ENCODE results near the gene CCBE1. TPM values are rescaled to one million over a fixed set of nuclear protein-coding genes. Genes with fewer than 3 reads are reported as not detected.
"Not testable (repeated sequence)": the region's sequence is repeated elsewhere in the genome, so short reads cannot be mapped to it uniquely, and the experiment has no call there.

Gene CCBE1
- total RNA-seq, 3 donors from 2014 or later (not counting 1 experiment from before 2014, with no cell fraction given) = 0.05 TPM; not detected in 2

DNA sequence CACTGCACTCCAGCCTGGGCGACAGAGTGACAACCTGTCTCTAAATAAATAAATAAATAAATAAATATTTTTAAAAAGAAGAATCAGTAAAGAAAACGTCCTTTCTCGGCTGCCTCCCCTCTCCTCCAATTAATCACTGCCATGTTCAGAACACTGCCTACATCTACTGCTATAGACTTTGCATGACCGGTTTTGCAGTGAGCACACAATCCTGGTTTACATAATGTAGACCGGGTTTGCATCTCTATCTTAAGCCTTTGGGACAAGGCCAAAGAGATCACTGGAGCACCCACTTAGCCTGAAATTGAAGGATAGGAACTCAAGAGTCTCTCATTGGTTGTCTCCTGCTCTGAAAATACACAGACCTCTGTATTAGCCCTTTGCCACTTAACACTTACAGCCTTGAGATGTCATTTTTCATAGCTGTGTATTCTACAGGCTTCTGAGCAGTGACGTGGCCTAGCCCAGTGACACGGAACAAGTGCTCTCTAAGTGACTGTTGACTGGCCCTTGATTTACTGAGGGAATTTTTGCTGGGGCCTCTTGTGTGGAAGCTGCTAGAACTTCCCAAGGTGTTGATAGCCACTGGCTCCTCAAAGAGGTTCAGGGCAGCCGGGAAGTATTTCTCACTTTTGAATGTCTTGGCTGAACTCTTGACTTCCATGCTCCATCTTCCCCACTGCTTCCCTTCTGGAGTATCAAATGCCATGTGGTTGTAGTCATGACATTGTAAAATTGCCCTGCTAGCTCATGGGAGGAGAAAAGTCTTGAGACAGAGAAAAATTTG is 45.3 kb upstream of the CCBE1 start:
- Histone ChIP-seq H3K4me3 (ENCODE audit: low read length) (no peak overlapping the region), H3K4me1 (ENCODE audit: control insufficient read depth, insufficient read depth, low read length) (no peaks in the 10 kb centered on the region), H3K36me3 (ENCODE audit: control insufficient read depth, insufficient read depth, low read length) (no peaks in the 10 kb centered on the region), H3K27me3 (ENCODE audit: control insufficient read depth, insufficient read depth, low read length) (no peaks in the 10 kb centered on the region), H3K27ac (ENCODE audit: low read length) (no peak overlapping the region), H3K9me3 (ENCODE audit: control insufficient read depth, insufficient read depth, low read length) (no peaks in the 10 kb centered on the region)
- Mint-ChIP-seq H3K4me3 (no peak overlapping the region), H3K36me3 (no peaks in the 10 kb centered on the region), H3K9me3 (peaks cover 5 to 7% of the 10 kb centered on the region in 2 donors), H3K27me3 (ENCODE audit: low read depth in 2 of 2) (peaks cover 0 to 3% of the 10 kb centered on the region in 2 donors), H3K4me1 (no peaks in the 10 kb centered on the region), H3K27ac (no peak overlapping the region)
- DNase-seq = no peak
- intact Hi-C loops (cut with micrococcal nuclease) = no loop called here
- WGBS (ENCODE audit: insufficient coverage) = 89% methylated on average over 7 of the region's 8 CpGs
- TF ChIP-seq, protein P1, sequence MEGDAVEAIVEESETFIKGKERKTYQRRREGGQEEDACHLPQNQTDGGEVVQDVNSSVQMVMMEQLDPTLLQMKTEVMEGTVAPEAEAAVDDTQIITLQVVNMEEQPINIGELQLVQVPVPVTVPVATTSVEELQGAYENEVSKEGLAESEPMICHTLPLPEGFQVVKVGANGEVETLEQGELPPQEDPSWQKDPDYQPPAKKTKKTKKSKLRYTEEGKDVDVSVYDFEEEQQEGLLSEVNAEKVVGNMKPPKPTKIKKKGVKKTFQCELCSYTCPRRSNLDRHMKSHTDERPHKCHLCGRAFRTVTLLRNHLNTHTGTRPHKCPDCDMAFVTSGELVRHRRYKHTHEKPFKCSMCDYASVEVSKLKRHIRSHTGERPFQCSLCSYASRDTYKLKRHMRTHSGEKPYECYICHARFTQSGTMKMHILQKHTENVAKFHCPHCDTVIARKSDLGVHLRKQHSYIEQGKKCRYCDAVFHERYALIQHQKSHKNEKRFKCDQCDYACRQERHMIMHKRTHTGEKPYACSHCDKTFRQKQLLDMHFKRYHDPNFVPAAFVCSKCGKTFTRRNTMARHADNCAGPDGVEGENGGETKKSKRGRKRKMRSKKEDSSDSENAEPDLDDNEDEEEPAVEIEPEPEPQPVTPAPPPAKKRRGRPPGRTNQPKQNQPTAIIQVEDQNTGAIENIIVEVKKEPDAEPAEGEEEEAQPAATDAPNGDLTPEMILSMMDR (IDR thresholded peaks at IDR 0.05) = no peak
- no peak for ATAC-seq

DNA sequence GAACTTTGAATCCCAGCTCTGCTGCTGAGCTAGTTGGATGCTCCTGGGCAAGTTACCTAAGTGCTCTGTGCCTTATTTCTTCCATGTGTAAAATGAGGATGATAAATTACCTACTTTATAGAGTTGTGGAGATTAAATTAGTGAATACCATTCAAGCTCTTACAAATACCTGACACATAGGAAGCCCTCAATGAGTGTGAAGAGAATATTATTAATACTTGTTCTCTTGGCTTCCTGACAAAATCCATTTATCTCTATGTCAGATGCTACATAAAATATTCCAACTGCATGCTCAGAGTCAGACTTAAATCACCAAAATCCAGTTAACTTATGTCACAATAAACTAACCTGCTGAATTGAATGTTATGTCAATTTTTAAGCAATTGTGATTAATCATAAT is 42.9 kb upstream of the CCBE1 start:
- TF ChIP-seq, protein P1 (IDR thresholded peaks at IDR 0.05) = no peak
- intact Hi-C loops (cut with micrococcal nuclease) = no loop called here

DNA sequence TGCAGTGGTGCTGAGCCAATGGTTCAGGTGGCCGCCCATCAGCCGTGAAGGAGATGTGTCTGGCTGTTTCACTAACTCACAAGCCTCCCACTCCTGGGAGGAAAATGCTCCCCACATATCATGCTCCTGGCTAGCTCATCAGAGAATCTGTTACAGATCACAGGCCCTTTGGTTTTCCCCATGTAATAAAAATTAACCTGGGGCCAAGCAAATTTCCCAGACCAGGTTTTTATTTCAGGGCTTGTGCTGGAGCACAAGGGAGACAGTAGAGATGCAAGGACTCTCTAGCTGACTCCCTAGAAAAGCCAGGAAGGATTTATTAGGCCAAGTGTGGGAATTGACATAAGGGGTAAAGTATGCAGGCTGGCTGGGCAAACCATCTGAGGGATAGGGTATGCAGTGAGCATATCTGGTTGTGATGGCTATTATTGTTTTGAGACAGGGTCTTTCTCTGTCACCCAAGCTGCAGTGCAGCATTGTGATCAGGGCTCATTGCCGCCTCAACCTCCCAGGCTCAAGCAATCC is 40.6 kb upstream of the CCBE1 start:
- WGBS (ENCODE audit: insufficient coverage) = 100% methylated on average over 3 of the region's 3 CpGs
- TF ChIP-seq, protein P1 (IDR thresholded peaks at IDR 0.05) = no peak
- peaks cover 5% of the 10 kb centered on the region in 2 donors for H3K9me3 Mint-ChIP-seq
- H3K27me3 Mint-ChIP-seq (ENCODE audit: low read depth in 2 of 2) = no peaks in the 10 kb centered on the region
- Histone ChIP-seq H3K27me3 (ENCODE audit: control insufficient read depth, insufficient read depth, low read length) (no peaks in the 10 kb centered on the region), H3K4me1 (ENCODE audit: control insufficient read depth, insufficient read depth, low read length) (no peaks in the 10 kb centered on the region), H3K9me3 (ENCODE audit: control insufficient read depth, insufficient read depth, low read length) (no peaks in the 10 kb centered on the region), H3K4me3 (ENCODE audit: low read length) (no peak overlapping the region), H3K27ac (ENCODE audit: low read length) (no peak overlapping the region), H3K36me3 (ENCODE audit: control insufficient read depth, insufficient read depth, low read length) (no peaks in the 10 kb centered on the region)
- intact Hi-C loops (cut with micrococcal nuclease) = no loop called here
- H3K4me3 Mint-ChIP-seq = no peak overlapping the region
- ATAC-seq (no peak), DNase-seq (no peak)
- no peaks in the 10 kb centered on the region for H3K4me1 Mint-ChIP-seq
- H3K27ac Mint-ChIP-seq = no peak overlapping the region
- H3K36me3 Mint-ChIP-seq = no peaks in the 10 kb centered on the region

More for the DNA sequence above, 42.9 kb upstream of the CCBE1 start:
- Mint-ChIP-seq H3K4me3 (no peak overlapping the region), H3K27ac (no peak overlapping the region), H3K27me3 (ENCODE audit: low read depth in 2 of 2) (no peaks in the 10 kb centered on the region), H3K9me3 (peaks cover 5% of the 10 kb centered on the region in 2 donors), H3K4me1 (no peaks in the 10 kb centered on the region), H3K36me3 (no peaks in the 10 kb centered on the region)
- Histone ChIP-seq H3K4me3 (ENCODE audit: low read length) (no peak overlapping the region), H3K4me1 (ENCODE audit: control insufficient read depth, insufficient read depth, low read length) (no peaks in the 10 kb centered on the region), H3K9me3 (ENCODE audit: control insufficient read depth, insufficient read depth, low read length) (no peaks in the 10 kb centered on the region), H3K36me3 (ENCODE audit: control insufficient read depth, insufficient read depth, low read length) (no peaks in the 10 kb centered on the region), H3K27ac (ENCODE audit: low read length) (no peak overlapping the region), H3K27me3 (ENCODE audit: control insufficient read depth, insufficient read depth, low read length) (no peaks in the 10 kb centered on the region)
- DNase-seq (no peak), ATAC-seq (no peak)

DNA sequence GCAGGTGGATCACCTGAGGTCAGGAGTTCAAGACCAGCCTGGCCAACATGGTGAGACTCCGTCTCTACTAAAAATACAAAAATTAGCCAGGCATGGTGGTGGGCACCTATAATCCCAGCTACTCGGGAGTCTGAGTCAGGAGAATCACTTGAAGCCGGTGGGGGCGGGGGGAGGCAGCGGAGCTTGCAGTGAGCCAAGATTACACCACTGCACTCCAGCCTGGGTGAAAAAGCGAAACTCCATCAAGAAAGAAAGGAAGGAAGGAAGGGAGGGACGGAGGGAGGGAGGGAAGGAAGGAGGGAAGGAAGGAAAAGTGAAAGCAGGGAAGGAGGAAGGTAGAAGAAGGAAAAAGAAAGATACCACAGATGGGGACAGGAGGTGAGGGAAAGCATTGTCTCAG is 40.1 kb upstream of the CCBE1 start:
- H3K36me3 ChIP-seq (ENCODE audit: control insufficient read depth, insufficient read depth, low read length); H3K4me1 ChIP-seq (ENCODE audit: control insufficient read depth, insufficient read depth, low read length); intact Hi-C loops (cut with micrococcal nuclease); H3K27ac Mint-ChIP-seq; H3K27ac ChIP-seq (ENCODE audit: low read length); H3K9me3 Mint-ChIP-seq; ATAC-seq; H3K4me3 ChIP-seq (ENCODE audit: low read length); H3K4me3 Mint-ChIP-seq; H3K9me3 ChIP-seq (ENCODE audit: control insufficient read depth, insufficient read depth, low read length); H3K4me1 Mint-ChIP-seq; H3K27me3 Mint-ChIP-seq (ENCODE audit: low read depth in 2 of 2); H3K27me3 ChIP-seq (ENCODE audit: control insufficient read depth, insufficient read depth, low read length); H3K36me3 Mint-ChIP-seq; DNase-seq: not testable (repeated sequence)
- 88% methylated on average over 7 of the region's 7 CpGs for WGBS (ENCODE audit: insufficient coverage)

Measured in natural killer cell (primary cell).